ENCODE results near the gene POLRMT.
"Not testable (repeated sequence)": the region's sequence is repeated elsewhere in the genome, so short reads cannot be mapped to it uniquely, and the experiment has no call there.

Gene POLRMT

GRCh38 chr19:633068-633785, at the start of gene POLRMT:
Gene POLRMT (minus strand): TSS chr19:633537. CDS start chr19:633512, 25 bp downstream.
- DNase-seq: peak; percentile 93 to 95 (median 94)

- DNase-seq: no peak
These were observed 49.5 kb upstream of the POLRMT start for GRCh38 chr19:682678-683320.

- DNase-seq: no peak
These were observed 48.0 kb upstream of the POLRMT start for GRCh38 chr19:681029-682019.

GRCh38 chr19:680287-681028, 47.1 kb upstream of the POLRMT start:
- DNase-seq: peak; percentile 99 to 100 (median 99)

- peak in 1 of 4 experiments; percentile 35 for DNase-seq
These were observed 46.3 kb upstream of the POLRMT start for GRCh38 chr19:679418-680286.

- no peak for DNase-seq
These were observed 45.6 kb upstream of the POLRMT start for GRCh38 chr19:678791-679388.

- DNase-seq: no peak
These were observed 44.5 kb upstream of the POLRMT start for GRCh38 chr19:677601-678436.

- DNase-seq: no peak
These were observed 43.9 kb upstream of the POLRMT start for GRCh38 chr19:677201-677600.

GRCh38 chr19:676339-677105, 43.2 kb upstream of the POLRMT start, which contains the start of gene FSTL3:
Gene FSTL3 (plus strand): TSS chr19:676392. CDS start chr19:676424, 32 bp downstream.
- DNase-seq: no peak

GRCh38 chr19:676007-676338, 42.6 kb upstream of the POLRMT start:
- no peak for DNase-seq

- DNase-seq: no peak
These were observed 41.2 kb upstream of the POLRMT start for GRCh38 chr19:674282-675151.

- DNase-seq: no peak
These were observed 37.3 kb upstream of the POLRMT start for GRCh38 chr19:670609-671075.

- DNase-seq: not testable (repeated sequence)
These were observed 35.5 kb upstream of the POLRMT start for GRCh38 chr19:668675-669434.

- not testable (repeated sequence) for DNase-seq
These were observed 33.7 kb upstream of the POLRMT start for GRCh38 chr19:666985-667573.

GRCh38 chr19:664913-665443, 31.6 kb upstream of the POLRMT start:
- DNase-seq: peak; percentile 43 to 73 (median 66)

GRCh38 chr19:663682-664117, 30.4 kb upstream of the POLRMT start:
- no peak for DNase-seq

All from activated naive CD4-positive, alpha-beta T cell (primary cell).